ENCODE data around the gene TCERG1L. TPM values are rescaled to one million over a fixed set of nuclear protein-coding genes. Genes with fewer than 3 reads are reported as not detected.

TCERG1L gene
- total and polyA plus RNA-seq, 9 of the 15 experiments (the other 6 are each of a cell fraction or from before 2014, with no cell fraction given), result not detected

DNA sequence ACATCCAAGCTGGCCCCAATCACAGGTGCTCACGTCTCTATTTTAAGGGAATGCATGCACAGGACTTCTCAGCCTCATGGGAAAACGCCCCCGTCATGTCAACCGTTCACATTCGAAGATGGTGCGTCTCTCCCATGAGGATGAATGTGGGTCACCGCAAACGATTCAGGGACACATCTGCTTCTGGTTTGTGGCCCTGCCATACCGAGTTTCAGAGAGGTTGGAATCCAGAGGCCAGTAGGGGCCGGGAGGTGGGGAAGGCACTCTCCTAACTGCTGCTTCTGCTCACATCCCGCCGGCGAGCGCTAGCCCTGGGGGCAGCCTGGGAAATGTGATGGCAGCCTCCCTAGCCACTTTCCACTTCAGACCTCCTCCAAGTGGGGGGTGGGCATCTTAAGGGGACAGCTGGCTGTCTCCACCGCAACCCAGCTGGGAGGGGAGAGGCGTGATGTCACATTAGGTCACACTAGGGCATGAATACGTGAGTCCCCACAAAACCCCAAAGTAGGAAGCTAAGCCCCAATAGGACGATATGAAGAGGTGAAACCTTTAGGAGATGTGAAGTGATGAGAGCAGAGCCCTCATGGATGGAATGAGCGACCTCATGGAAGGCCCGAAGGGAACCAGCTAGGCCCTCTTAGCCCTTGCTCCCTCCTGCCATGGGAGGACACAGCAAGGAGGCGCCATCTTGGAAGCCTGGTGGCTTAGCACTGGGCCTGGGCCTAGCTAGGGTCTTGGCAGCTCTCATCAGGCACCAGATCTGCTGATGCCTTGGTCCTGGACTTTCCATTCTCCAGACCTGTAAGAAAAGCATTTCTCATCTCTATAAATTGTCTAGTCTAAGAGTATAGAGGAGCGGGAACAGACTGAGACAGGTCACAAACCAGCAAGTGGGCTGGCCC, 107.8 kb downstream of the TCERG1L start:
- TF ChIP-seq NR2F6 (CRISPR knock-in tag; IDR thresholded peaks at IDR 0.05) (no peak), HDGF (IDR thresholded peaks at IDR 0.05) (no peak), FIP1L1 (IDR thresholded peaks at IDR 0.05; ENCODE audit: low read depth, low read length, poor library complexity, severe bottlenecking) (no peak), ZBTB7A (IDR thresholded peaks at IDR 0.05; ENCODE audit: borderline replicate concordance, control insufficient read depth, low read depth, low read length) (no peak), RBBP5 (IDR thresholded peaks at IDR 0.05; ENCODE audit: borderline replicate concordance, insufficient read depth, low read length, poor library complexity, severe bottlenecking) (no peak)
- TF ChIP-seq, protein P1, sequence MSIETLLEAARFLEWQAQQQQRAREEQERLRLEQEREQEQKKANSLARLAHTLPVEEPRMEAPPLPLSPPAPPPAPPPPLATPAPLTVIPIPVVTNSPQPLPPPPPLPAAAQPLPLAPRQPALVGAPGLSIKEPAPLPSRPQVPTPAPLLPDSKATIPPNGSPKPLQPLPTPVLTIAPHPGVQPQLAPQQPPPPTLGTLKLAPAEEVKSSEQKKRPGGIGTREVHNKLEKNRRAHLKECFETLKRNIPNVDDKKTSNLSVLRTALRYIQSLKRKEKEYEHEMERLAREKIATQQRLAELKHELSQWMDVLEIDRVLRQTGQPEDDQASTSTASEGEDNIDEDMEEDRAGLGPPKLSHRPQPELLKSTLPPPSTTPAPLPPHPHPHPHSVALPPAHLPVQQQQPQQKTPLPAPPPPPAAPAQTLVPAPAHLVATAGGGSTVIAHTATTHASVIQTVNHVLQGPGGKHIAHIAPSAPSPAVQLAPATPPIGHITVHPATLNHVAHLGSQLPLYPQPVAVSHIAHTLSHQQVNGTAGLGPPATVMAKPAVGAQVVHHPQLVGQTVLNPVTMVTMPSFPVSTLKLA (conservative IDR thresholded peaks at IDR 0.05), result no peak
- TF ChIP-seq, protein P2, sequence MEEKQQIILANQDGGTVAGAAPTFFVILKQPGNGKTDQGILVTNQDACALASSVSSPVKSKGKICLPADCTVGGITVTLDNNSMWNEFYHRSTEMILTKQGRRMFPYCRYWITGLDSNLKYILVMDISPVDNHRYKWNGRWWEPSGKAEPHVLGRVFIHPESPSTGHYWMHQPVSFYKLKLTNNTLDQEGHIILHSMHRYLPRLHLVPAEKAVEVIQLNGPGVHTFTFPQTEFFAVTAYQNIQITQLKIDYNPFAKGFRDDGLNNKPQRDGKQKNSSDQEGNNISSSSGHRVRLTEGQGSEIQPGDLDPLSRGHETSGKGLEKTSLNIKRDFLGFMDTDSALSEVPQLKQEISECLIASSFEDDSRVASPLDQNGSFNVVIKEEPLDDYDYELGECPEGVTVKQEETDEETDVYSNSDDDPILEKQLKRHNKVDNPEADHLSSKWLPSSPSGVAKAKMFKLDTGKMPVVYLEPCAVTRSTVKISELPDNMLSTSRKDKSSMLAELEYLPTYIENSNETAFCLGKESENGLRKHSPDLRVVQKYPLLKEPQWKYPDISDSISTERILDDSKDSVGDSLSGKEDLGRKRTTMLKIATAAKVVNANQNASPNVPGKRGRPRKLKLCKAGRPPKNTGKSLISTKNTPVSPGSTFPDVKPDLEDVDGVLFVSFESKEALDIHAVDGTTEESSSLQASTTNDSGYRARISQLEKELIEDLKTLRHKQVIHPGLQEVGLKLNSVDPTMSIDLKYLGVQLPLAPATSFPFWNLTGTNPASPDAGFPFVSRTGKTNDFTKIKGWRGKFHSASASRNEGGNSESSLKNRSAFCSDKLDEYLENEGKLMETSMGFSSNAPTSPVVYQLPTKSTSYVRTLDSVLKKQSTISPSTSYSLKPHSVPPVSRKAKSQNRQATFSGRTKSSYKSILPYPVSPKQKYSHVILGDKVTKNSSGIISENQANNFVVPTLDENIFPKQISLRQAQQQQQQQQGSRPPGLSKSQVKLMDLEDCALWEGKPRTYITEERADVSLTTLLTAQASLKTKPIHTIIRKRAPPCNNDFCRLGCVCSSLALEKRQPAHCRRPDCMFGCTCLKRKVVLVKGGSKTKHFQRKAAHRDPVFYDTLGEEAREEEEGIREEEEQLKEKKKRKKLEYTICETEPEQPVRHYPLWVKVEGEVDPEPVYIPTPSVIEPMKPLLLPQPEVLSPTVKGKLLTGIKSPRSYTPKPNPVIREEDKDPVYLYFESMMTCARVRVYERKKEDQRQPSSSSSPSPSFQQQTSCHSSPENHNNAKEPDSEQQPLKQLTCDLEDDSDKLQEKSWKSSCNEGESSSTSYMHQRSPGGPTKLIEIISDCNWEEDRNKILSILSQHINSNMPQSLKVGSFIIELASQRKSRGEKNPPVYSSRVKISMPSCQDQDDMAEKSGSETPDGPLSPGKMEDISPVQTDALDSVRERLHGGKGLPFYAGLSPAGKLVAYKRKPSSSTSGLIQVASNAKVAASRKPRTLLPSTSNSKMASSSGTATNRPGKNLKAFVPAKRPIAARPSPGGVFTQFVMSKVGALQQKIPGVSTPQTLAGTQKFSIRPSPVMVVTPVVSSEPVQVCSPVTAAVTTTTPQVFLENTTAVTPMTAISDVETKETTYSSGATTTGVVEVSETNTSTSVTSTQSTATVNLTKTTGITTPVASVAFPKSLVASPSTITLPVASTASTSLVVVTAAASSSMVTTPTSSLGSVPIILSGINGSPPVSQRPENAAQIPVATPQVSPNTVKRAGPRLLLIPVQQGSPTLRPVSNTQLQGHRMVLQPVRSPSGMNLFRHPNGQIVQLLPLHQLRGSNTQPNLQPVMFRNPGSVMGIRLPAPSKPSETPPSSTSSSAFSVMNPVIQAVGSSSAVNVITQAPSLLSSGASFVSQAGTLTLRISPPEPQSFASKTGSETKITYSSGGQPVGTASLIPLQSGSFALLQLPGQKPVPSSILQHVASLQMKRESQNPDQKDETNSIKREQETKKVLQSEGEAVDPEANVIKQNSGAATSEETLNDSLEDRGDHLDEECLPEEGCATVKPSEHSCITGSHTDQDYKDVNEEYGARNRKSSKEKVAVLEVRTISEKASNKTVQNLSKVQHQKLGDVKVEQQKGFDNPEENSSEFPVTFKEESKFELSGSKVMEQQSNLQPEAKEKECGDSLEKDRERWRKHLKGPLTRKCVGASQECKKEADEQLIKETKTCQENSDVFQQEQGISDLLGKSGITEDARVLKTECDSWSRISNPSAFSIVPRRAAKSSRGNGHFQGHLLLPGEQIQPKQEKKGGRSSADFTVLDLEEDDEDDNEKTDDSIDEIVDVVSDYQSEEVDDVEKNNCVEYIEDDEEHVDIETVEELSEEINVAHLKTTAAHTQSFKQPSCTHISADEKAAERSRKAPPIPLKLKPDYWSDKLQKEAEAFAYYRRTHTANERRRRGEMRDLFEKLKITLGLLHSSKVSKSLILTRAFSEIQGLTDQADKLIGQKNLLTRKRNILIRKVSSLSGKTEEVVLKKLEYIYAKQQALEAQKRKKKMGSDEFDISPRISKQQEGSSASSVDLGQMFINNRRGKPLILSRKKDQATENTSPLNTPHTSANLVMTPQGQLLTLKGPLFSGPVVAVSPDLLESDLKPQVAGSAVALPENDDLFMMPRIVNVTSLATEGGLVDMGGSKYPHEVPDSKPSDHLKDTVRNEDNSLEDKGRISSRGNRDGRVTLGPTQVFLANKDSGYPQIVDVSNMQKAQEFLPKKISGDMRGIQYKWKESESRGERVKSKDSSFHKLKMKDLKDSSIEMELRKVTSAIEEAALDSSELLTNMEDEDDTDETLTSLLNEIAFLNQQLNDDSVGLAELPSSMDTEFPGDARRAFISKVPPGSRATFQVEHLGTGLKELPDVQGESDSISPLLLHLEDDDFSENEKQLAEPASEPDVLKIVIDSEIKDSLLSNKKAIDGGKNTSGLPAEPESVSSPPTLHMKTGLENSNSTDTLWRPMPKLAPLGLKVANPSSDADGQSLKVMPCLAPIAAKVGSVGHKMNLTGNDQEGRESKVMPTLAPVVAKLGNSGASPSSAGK (IDR thresholded peaks at IDR 0.05), result no peak
- Histone ChIP-seq H3K4me2 (ENCODE audit: insufficient read depth, low read length) (no peak overlapping the region), H3K9ac (ENCODE audit: insufficient read depth in 1 of 2, low read depth in 2 of 2, low read length in 2 of 2) (no peak overlapping the region), H2AFZ (ENCODE audit: low read depth, low read length) (no peak overlapping the region), H3K79me2 (ENCODE audit: control insufficient read depth, insufficient read depth, low read length) (no peaks in the 10 kb centered on the region), H3K27me3 (ENCODE audit: control insufficient read depth in 2 of 2, insufficient read depth in 2 of 2, low read length in 2 of 2) (peaks cover 0 to 11% of the 10 kb centered on the region in 2 experiments; a peak in 2 of 5 replicates), H3K36me3 (ENCODE audit: control insufficient read depth, insufficient read depth, low read length) (no peaks in the 10 kb centered on the region), H3K27ac (ENCODE audit: extremely low read depth, low read depth, low read length) (no peak overlapping the region), H3K9me1 (ENCODE audit: control insufficient read depth, insufficient read depth, low read length) (no peaks in the 10 kb centered on the region), H3K4me1 (replicated peaks in 1 of 2; ENCODE audit: control insufficient read depth in 2 of 2, insufficient read depth in 2 of 2, low read length in 2 of 2) (no peaks in the 10 kb centered on the region), H3K9me3 (replicated peaks; ENCODE audit: control insufficient read depth, insufficient read depth, low read depth, low read length) (no peaks in the 10 kb centered on the region), H3K4me3 (no peak overlapping the region), H4K20me1 (replicated peaks; ENCODE audit: control insufficient read depth, insufficient read depth, low read length) (no peaks in the 10 kb centered on the region)
- WGBS (ENCODE audit: insufficient coverage, low coverage, missing lambda C conversion rate), result under 1% methylated on average over 12 of the region's 22 CpGs
- no peak for DNase-seq (ENCODE audit: extremely low read depth in 1 of 4, low spot score in 3 of 4)
- BruUV-seq (replicated peaks), result no TSS peak
- CTCF ChIA-PET (ENCODE audit: low intra/inter-chr PET ratio), result no interaction called here
- POLR2A ChIA-PET, result no interaction called here
- intact Hi-C loops (cut with micrococcal nuclease), result no loop called here
- FAIRE-seq, result no peak
- no peak for ATAC-seq
- in situ Hi-C loops (cut with MboI), result no loop called here
